ENCODE measurements around the gene MRPL36. TPM values are rescaled to one million over a fixed set of nuclear protein-coding genes. Genes with fewer than 3 reads are reported as not detected.

MRPL36 gene
- total RNA-seq, 1 donor from 2014 or later: 65.5 TPM

DNA sequence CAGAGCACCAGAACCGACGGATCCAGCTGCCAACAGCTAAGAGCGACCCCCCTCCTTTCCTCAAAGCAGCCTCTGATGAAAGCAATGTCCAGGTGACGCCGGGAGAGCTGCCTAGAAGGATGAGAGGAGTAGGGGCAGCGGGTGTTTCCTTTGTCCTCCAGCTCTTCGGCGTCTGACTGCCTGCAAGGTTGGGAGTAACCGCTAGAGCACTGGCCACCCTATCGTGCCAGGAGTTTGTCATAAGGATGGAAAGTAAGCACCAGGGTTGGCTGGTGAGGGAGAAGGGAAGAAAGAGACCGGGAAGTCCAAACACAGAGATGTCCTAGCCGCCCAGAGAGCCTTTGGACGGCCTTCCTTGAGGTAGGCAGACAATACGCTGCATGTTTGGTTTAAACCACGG is 10.8 kb downstream of the MRPL36 start:
- DNase-seq: no peak
- no peak for ATAC-seq (ENCODE audit: poor library complexity)
- intact Hi-C loops (cut with DNase I): no loop called here

DNA sequence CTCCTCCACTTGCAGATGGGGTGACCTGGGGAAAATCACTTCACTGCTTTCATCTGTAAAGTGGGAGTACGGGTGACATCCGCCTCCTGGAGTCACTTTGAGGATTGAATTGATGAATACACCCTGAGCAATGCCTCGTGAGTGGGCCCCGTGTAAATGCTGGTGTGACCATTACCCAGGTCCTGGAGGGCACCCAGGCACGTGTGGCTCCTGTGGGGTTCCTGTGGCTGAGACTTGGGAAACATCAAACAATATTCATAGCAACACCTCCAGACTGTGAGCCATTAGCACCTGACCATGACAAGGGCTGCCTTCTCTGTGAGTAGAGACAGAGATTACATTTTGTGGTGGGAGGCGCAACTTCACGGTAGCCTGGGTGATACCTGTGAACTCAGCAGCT is 11.4 kb downstream of the MRPL36 start:
- intact Hi-C loops (cut with DNase I): no loop called here
- no peak for DNase-seq
- ATAC-seq (ENCODE audit: poor library complexity): no peak

GRCh38 chr5:1787472-1788047 is 12.1 kb downstream of the MRPL36 start:
- DNase-seq (peak; percentile 23), ATAC-seq (ENCODE audit: poor library complexity) (no peak)
- intact Hi-C loops (cut with DNase I): no loop called here

DNA sequence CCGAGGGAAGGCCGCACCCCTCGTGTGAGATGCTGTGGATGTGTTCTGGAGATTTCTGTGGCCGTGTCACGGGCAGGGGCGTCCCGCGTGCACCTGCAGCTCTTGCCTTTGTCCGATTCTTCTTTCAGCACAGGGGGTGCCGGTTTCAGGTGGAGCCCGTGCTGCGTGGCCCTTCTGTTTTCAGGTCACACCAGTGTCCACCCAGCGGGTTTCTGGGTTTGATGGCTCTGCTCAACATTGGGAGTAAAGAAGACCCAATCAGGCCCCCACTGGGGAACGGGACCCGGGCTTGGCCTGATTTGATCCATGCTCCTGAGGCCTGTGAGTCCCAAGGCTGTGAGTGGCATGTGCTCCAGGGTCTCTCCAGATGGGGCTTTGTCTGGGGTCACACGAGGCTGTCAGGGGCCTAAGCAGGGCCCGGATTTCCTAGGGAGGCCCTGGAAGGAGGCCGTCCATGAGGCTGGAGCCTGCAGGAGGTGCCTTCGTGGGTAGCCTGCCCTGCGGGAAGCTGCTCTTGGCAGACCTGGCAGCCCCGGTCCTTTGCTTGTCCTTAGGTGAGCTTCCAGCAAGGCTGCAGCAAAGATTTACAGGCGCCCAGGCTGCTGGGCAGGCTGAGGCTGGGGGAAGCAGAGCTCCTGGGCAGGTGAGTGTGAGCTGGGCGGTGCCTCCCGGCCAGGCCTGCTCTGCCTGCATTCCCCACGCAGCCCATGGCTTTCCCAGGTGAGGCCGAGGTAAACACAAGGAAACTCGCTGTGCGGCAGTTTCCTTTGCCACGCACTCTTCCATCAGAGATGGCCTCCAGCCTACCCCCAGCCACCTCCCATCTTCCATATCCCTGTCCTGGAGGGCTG is 12.8 kb downstream of the MRPL36 start:
- intact Hi-C loops (cut with DNase I): no loop called here
- no peak for ATAC-seq (ENCODE audit: poor library complexity)
- DNase-seq: peak; percentile 30

DNA sequence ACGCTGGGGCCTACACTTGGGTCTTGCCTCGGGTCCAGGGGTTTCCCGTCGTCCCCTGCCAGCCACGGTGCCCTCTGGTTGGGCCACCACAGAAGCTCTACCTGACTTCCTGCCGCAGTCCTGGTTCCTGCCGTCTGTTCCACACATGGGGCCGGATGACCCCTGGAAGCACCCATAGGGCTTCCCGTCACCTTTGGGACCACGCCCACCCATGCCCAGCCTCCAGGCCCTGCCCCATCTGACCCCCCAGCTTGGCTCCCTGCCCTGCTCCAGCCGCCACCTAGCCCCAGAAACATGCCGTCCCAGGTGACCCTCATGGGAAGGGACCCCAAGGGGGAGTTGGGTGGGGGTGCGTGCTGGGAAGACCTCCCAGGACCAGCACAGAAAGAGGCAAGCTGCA is 13.7 kb downstream of the MRPL36 start:
- intact Hi-C loops (cut with DNase I): no loop called here
- ATAC-seq (ENCODE audit: poor library complexity): no peak
- peak; percentile 25 for DNase-seq

DNA sequence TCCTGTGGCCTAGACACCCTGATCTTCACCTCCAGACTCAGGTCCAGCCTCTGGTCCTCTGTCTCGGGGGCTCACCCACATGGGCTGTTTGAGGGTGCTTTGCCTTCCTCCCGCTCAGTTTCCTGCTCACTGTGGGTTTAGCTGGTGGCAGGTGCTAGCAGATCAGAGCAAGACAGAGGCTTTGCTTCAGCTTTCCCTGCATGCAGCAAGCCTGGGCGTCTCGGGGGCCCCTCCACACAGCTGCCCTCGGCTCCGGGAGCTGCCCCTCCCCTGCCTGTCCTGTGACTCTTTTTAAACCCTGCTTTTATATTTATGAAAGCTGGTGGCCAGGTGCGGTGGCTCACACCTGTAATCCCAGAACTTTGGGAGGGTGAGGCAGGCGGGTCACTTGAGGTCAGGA is 14.6 kb downstream of the MRPL36 start:
- DNase-seq (peak; percentile 21), ATAC-seq (ENCODE audit: poor library complexity) (no peak)

GRCh38 chr5:1784197-1785050 is 15.2 kb downstream of the MRPL36 start:
- intact Hi-C loops (cut with DNase I): no loop called here
- ATAC-seq (ENCODE audit: poor library complexity) (no peak), DNase-seq (peak; percentile 9)

More for the DNA sequence above, 14.6 kb downstream of the MRPL36 start:
- intact Hi-C loops (cut with DNase I): no loop called here

DNA sequence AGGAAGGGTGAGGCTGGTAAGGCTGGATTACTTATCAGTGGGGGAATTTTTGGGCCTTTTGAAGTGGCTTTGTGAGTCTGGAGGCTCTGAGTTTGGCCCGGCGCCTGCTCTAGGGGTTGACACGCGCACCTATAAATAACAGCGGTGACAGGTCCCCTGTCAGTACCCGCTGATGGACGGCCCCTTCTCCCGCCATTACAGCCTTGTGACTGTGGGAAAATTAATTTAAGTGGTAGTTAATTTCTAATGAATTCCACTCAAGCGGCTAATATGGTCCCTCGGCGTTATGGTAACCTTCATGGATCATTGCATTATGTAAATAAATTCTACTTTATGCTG is 16.5 kb downstream of the MRPL36 start:
- ATAC-seq (ENCODE audit: poor library complexity): peak; percentile 82

GRCh38 chr5:1782385-1783215 is 17.0 kb downstream of the MRPL36 start:
- intact Hi-C loops (cut with DNase I): no loop called here
- ATAC-seq (ENCODE audit: poor library complexity) (peak; percentile 17), DNase-seq (peak; percentile 17)

More for the DNA sequence above, 16.5 kb downstream of the MRPL36 start:
- intact Hi-C loops (cut with DNase I): no loop called here
- DNase-seq: peak; percentile 44

GRCh38 chr5:1781726-1782384 is 17.8 kb downstream of the MRPL36 start:
- DNase-seq (peak; percentile 17), ATAC-seq (ENCODE audit: poor library complexity) (no peak)
- intact Hi-C loops (cut with DNase I): no loop called here

- DNase-seq (peak; percentile 18), ATAC-seq (ENCODE audit: poor library complexity) (no peak)
- intact Hi-C loops (cut with DNase I): no loop called here
Observed at GRCh38 chr5:1781107-1781506, 18.5 kb downstream of the MRPL36 start.

GRCh38 chr5:1780614-1780930 is 19.1 kb downstream of the MRPL36 start:
- ATAC-seq (ENCODE audit: poor library complexity) (no peak), DNase-seq (no peak)
- intact Hi-C loops (cut with DNase I): no loop called here

GRCh38 chr5:1779782-1780613 is 19.6 kb downstream of the MRPL36 start:
- peak; percentile 34 for DNase-seq
- no peak for ATAC-seq (ENCODE audit: poor library complexity)
- intact Hi-C loops (cut with DNase I): no loop called here

GRCh38 chr5:1779021-1779680 is 20.5 kb downstream of the MRPL36 start:
- DNase-seq (peak; percentile 41), ATAC-seq (ENCODE audit: poor library complexity) (no peak)
- intact Hi-C loops (cut with DNase I): no loop called here

DNA sequence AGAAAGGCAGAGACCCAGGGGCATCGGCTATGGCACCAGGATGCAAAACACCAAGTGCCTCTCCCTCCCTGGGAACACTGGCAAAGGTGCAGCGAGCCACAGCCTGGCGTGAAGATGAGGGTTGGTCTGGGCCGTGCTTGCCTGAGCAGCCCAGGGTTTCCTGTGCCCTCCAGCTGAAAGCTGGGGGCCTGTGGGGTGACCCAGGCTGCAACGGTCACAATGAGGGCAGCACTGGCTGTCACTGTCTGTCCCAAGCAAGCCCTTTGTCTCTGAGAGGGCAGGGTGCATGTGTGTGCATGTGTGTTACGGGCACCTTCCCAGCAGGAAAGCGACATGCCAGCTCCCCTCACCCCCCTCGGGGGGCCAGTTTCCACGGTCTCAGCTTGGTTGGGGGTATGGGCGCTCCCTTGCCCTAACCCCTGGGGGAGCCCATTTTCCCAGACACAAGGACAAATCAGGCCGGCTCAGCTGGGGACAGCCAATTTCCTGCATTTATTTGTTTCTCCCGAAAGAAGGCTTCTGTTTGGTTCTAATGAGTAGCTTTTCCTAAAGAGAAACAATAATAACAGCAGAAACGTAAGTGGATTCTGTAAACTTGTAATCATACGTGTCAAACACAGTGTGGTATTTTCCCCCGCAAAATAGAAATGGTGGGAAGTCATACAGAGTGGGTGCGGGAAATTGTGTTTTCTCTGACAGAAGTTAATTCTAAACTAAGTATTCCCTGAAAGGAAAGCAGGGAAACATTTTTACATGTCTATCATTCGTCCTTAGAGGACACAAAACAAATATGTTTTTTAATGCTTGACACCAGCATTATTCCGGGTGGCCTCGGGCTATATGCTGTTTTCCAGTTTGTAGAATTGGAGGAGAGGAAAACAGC is 21.3 kb downstream of the MRPL36 start:
- ATAC-seq (ENCODE audit: poor library complexity) (no peak), DNase-seq (no peak)
- intact Hi-C loops (cut with DNase I): no loop called here
